Measurements from ENCODE around the gene SBF2.

The SBF2 gene

DNA sequence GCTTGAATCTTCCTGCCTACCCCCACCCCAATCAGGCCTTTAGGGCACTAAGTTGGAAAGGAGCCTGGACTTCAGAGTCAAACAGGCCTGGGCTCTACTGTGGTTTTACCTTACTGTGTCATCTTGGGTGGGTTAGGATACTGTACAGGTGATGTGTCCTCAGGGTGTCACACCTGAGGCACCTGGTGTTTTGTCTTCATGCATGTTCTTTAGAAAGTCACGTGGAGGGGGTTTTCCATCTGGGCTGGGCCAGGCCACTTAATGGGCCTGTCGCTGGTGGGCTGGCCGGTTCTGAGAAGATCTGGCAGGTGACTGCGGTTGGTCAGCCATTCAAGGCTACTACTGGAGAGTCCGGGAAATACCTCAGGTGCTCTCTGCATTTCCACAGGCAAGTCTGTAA, 537.6 kb downstream of the SBF2 start:
- no peak for TF ChIP-seq EZH2phosphoT487 (IDR thresholded peaks at IDR 0.05; ENCODE audit: borderline replicate concordance, low read length)
- TF ChIP-seq, protein P1, sequence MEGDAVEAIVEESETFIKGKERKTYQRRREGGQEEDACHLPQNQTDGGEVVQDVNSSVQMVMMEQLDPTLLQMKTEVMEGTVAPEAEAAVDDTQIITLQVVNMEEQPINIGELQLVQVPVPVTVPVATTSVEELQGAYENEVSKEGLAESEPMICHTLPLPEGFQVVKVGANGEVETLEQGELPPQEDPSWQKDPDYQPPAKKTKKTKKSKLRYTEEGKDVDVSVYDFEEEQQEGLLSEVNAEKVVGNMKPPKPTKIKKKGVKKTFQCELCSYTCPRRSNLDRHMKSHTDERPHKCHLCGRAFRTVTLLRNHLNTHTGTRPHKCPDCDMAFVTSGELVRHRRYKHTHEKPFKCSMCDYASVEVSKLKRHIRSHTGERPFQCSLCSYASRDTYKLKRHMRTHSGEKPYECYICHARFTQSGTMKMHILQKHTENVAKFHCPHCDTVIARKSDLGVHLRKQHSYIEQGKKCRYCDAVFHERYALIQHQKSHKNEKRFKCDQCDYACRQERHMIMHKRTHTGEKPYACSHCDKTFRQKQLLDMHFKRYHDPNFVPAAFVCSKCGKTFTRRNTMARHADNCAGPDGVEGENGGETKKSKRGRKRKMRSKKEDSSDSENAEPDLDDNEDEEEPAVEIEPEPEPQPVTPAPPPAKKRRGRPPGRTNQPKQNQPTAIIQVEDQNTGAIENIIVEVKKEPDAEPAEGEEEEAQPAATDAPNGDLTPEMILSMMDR (IDR thresholded peaks at IDR 0.05; ENCODE audit: low read depth, low read length, poor library complexity, severe bottlenecking): no peak
- Histone ChIP-seq H3F3A (ENCODE audit: control insufficient read depth, insufficient read depth) (peaks cover 44% of the 10 kb centered on the region), H3K4me1 (ENCODE audit: control insufficient read depth, low read length) (peaks cover 83% of the 10 kb centered on the region), H3K27me3 (ENCODE audit: control insufficient read depth, low read length) (no peaks in the 10 kb centered on the region), H3K4me2 (ENCODE audit: low read length) (peak overlapping the region; percentile 98), H3K79me2 (ENCODE audit: control insufficient read depth, low read length) (peaks cover 24% of the 10 kb centered on the region), H4K20me1 (ENCODE audit: control insufficient read depth, insufficient read depth, low read depth, low read length) (no peaks in the 10 kb centered on the region), H3K36me3 (ENCODE audit: control insufficient read depth, low read length) (peaks cover 20% of the 10 kb centered on the region), H3K4me3 (ENCODE audit: low read length) (no peak overlapping the region), H3K27ac (ENCODE audit: low read depth, low read length) (peak overlapping the region; percentile 69), H3K9me2 (replicated peaks; ENCODE audit: control insufficient read depth, low read length) (no peaks in the 10 kb centered on the region), H3K9me3 (ENCODE audit: control insufficient read depth, insufficient read depth, low read length) (no peaks in the 10 kb centered on the region)

DNA sequence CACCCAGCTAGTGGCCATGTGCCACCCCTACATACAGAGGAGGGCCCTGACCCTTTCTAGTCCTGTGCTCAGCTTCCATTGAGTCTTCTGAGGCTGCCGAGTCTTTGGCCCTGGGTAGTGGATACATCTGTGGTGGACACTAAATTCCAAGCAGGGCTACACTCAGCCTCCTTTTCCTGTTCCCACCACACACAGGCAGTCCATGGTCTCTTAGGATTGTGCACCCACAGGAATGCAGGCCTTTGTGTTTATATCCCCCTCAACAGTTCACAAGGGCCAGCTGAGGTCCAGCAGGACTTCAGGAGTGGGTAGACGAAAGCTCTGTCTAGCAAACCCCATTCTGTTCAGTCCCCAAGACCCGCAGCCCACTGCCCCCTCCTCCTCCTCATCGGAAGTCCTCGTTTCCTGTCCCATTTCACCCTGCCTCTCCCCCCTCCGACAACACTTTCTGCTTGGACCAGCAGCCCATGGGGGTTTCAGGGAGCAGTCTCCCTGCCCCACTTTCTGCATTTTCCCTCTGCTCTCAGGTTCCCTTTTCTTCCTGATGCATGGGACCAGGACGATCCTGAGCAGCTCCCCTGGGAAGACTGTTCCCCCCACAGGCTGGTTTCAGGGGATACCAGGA, 538.3 kb downstream of the SBF2 start:
- Histone ChIP-seq H3F3A (ENCODE audit: control insufficient read depth, insufficient read depth) (peaks cover 46% of the 10 kb centered on the region), H3K36me3 (ENCODE audit: control insufficient read depth, low read length) (peaks cover 28% of the 10 kb centered on the region), H3K27ac (ENCODE audit: low read depth, low read length) (peak overlapping the region; percentile 69), H3K9me2 (replicated peaks; ENCODE audit: control insufficient read depth, low read length) (no peaks in the 10 kb centered on the region), H3K9me3 (ENCODE audit: control insufficient read depth, insufficient read depth, low read length) (no peaks in the 10 kb centered on the region), H3K79me2 (ENCODE audit: control insufficient read depth, low read length) (peaks cover 22% of the 10 kb centered on the region), H3K4me3 (ENCODE audit: low read length) (peak overlapping the region; percentile 34), H3K27me3 (ENCODE audit: control insufficient read depth, low read length) (no peaks in the 10 kb centered on the region), H4K20me1 (ENCODE audit: control insufficient read depth, insufficient read depth, low read depth, low read length) (no peaks in the 10 kb centered on the region), H3K4me2 (ENCODE audit: low read length) (peak overlapping the region; percentile 98), H3K4me1 (ENCODE audit: control insufficient read depth, low read length) (peaks cover 91% of the 10 kb centered on the region)
- no peak for TF ChIP-seq EZH2phosphoT487 (IDR thresholded peaks at IDR 0.05; ENCODE audit: borderline replicate concordance, low read length)
- TF ChIP-seq, protein P1 (IDR thresholded peaks at IDR 0.05; ENCODE audit: low read depth, low read length, poor library complexity, severe bottlenecking): no peak

DNA sequence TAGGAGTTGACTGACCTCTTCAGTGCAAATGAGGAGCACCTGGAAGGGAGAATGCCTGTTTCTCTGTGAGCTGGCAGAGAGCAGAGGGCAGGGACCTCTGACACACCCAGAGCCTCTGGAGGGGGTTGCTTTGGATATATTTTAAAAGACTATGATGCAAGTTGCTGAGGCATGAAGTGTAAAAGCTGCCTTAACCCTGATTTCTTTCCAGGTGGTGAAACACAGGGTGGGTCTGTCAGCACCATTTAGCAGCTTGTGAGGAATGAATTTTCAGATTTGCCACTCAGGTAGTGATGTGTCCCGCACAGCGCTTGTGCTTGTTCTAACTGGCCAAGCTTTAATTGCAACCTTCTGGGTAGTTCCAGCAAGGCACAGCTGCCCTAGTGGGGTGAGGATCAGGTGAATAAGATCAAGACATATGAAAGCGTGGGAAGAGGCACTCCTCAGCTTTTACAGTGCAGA, 540.0 kb downstream of the SBF2 start:
- Histone ChIP-seq H3K4me2 (ENCODE audit: low read length) (peak overlapping the region; percentile 98), H3K4me3 (ENCODE audit: low read length) (no peak overlapping the region), H3K9me3 (ENCODE audit: control insufficient read depth, insufficient read depth, low read length) (no peaks in the 10 kb centered on the region), H3K79me2 (ENCODE audit: control insufficient read depth, low read length) (peaks cover 15% of the 10 kb centered on the region), H3K36me3 (ENCODE audit: control insufficient read depth, low read length) (peaks cover 41% of the 10 kb centered on the region), H3K27ac (ENCODE audit: low read depth, low read length) (peak overlapping the region; percentile 69), H3K9me2 (replicated peaks; ENCODE audit: control insufficient read depth, low read length) (no peaks in the 10 kb centered on the region), H3K4me1 (ENCODE audit: control insufficient read depth, low read length) (peaks cover 87% of the 10 kb centered on the region), H4K20me1 (ENCODE audit: control insufficient read depth, insufficient read depth, low read depth, low read length) (no peaks in the 10 kb centered on the region), H3K27me3 (ENCODE audit: control insufficient read depth, low read length) (no peaks in the 10 kb centered on the region), H3F3A (ENCODE audit: control insufficient read depth, insufficient read depth) (peaks cover 54% of the 10 kb centered on the region)
- TF ChIP-seq, protein P1 (IDR thresholded peaks at IDR 0.05; ENCODE audit: low read depth, low read length, poor library complexity, severe bottlenecking): no peak
- no peak for TF ChIP-seq EZH2phosphoT487 (IDR thresholded peaks at IDR 0.05; ENCODE audit: borderline replicate concordance, low read length)
